Vagina (tissue), 2 donors: Measurements from ENCODE around the gene SLC12A7.

Experiments used
- CTCF ChIP-seq, 3 experiments: fragments of 450-650 bp in 2 of 3; fragments of 200-600 bp in 1 of 3; sonication (generic) in 1 of 3; IDR thresholded peaks; one replicate each; pipeline ENCODE4 v1.5.1; 2017 to 2019; ENCODE audit warnings: antibody characterized with exemption in 3 of 3, mild to moderate bottlenecking in 2 of 3, moderate library complexity in 2 of 3
- POLR2A ChIP-seq, 2 donors: fragments of 450-650 bp; IDR thresholded peaks; one replicate each; pipeline ENCODE4 v1.6.1; 2017; ENCODE audit warnings: antibody characterized with exemption in 2 of 2, mild to moderate bottlenecking in 2 of 2, moderate library complexity in 2 of 2
- POLR2AphosphoS5 ChIP-seq, 2 donors: sonication (generic); formaldehyde crosslinking; IDR thresholded peaks; one replicate each; pipeline ENCODE4 v1.9.0; 2017; ENCODE audit warnings: antibody characterized with exemption in 2 of 2, mild to moderate bottlenecking in 2 of 2, low read depth in 1 of 2; ENCODE audit not compliant: insufficient read depth in 1 of 2

- TF ChIP-seq POLR2A (IDR thresholded peaks at IDR 0.05) (no peak), CTCF (IDR thresholded peaks at IDR 0.05) (no peak), POLR2AphosphoS5 (IDR thresholded peaks at IDR 0.05; ENCODE audit: insufficient read depth in 1 of 2, low read depth in 1 of 2) (no peak)
Measured at GRCh38 chr5:1033606-1034420, 78.0 kb downstream of the SLC12A7 start.
